Measurements from ENCODE around the gene SNAP23.
"Not testable (repeated sequence)": the region's sequence is repeated elsewhere in the genome, so short reads cannot be mapped to it uniquely, and the experiment has no call there.

The SNAP23 gene

GRCh38 chr15:42556550-42557207 is 61.2 kb downstream of the SNAP23 start:
- H3K27ac Mint-ChIP-seq; H3K27me3 Mint-ChIP-seq; intact Hi-C loops (cut with micrococcal nuclease): not testable (repeated sequence)

GRCh38 chr15:42558739-42559138 is 63.3 kb downstream of the SNAP23 start:
- H3K36me3 Mint-ChIP-seq (ENCODE audit: low read depth), result peaks cover 66% of the 10 kb centered on the region
- H3K27ac Mint-ChIP-seq, result no peak overlapping the region
- no peaks in the 10 kb centered on the region for H3K9me3 Mint-ChIP-seq
- no peak overlapping the region for H3K4me3 Mint-ChIP-seq
- H3K27me3 Mint-ChIP-seq, result no peaks in the 10 kb centered on the region
- peaks cover 5% of the 10 kb centered on the region for H3K4me1 Mint-ChIP-seq (ENCODE audit: low read depth)
- intact Hi-C loops (cut with micrococcal nuclease), result no loop called here

More at GRCh38 chr15:42556550-42557207, 61.2 kb downstream of the SNAP23 start:
- H3K4me1 Mint-ChIP-seq (ENCODE audit: low read depth), result peaks cover 16% of the 10 kb centered on the region
- H3K36me3 Mint-ChIP-seq (ENCODE audit: low read depth), result peaks cover 49% of the 10 kb centered on the region
- not testable (repeated sequence) for H3K9me3 Mint-ChIP-seq, H3K4me3 Mint-ChIP-seq

- no peaks in the 10 kb centered on the region for H3K9me3 Mint-ChIP-seq
- H3K27ac Mint-ChIP-seq, result peak within 1 kb of the TSS; percentile 81
- H3K4me3 Mint-ChIP-seq, result peak within 1 kb of the TSS; percentile 96
- H3K27me3 Mint-ChIP-seq, result peaks cover 50% of the 10 kb centered on the region
- intact Hi-C loops (cut with micrococcal nuclease), result loop anchor here (2.0 to 10.0 kb wide), 2 partner anchors 27 to 301 kb away; partner anchors contain the start of genes GANC, HAUS2, LRRC57 and TMEM87A
- peaks cover 26% of the 10 kb centered on the region for H3K4me1 Mint-ChIP-seq (ENCODE audit: low read depth)
- peaks cover 6% of the 10 kb centered on the region for H3K36me3 Mint-ChIP-seq (ENCODE audit: low read depth)
Measured at GRCh38 chr15:42575188-42576039, 80.0 kb downstream of the SNAP23 start, which contains the start of gene STARD9. Gene STARD9, plus strand, starts transcription at chr15:42575606. Its CDS starts 110 bp downstream, at chr15:42575716.

GRCh38 chr15:42576040-42576594 is 80.7 kb downstream of the SNAP23 start:
- intact Hi-C loops (cut with micrococcal nuclease), result loop anchor here (10.0 kb wide), 1 partner anchor 301 kb away; the partner anchor contains the start of genes GANC and TMEM87A
- H3K9me3 Mint-ChIP-seq, result no peaks in the 10 kb centered on the region
- peak overlapping the region; percentile 81 for H3K27ac Mint-ChIP-seq
- peak overlapping the region; percentile 96 for H3K4me3 Mint-ChIP-seq
- H3K36me3 Mint-ChIP-seq (ENCODE audit: low read depth), result peaks cover 6% of the 10 kb centered on the region
- peaks cover 32% of the 10 kb centered on the region for H3K4me1 Mint-ChIP-seq (ENCODE audit: low read depth)
- H3K27me3 Mint-ChIP-seq, result peaks cover 57% of the 10 kb centered on the region

GRCh38 chr15:42576776-42577175 is 81.3 kb downstream of the SNAP23 start:
- H3K4me1 Mint-ChIP-seq (ENCODE audit: low read depth), result peaks cover 35% of the 10 kb centered on the region
- H3K4me3 Mint-ChIP-seq, result peak overlapping the region; percentile 96
- peaks cover 61% of the 10 kb centered on the region for H3K27me3 Mint-ChIP-seq
- no peak overlapping the region for H3K27ac Mint-ChIP-seq
- no peaks in the 10 kb centered on the region for H3K9me3 Mint-ChIP-seq
- intact Hi-C loops (cut with micrococcal nuclease), result loop anchor here (10.0 kb wide), 1 partner anchor 302 kb away; the partner anchor contains the start of genes GANC and TMEM87A
- peaks cover 6% of the 10 kb centered on the region for H3K36me3 Mint-ChIP-seq (ENCODE audit: low read depth)

- no peak overlapping the region for H3K27ac Mint-ChIP-seq
- no peaks in the 10 kb centered on the region for H3K9me3 Mint-ChIP-seq
- peaks cover 35% of the 10 kb centered on the region for H3K4me1 Mint-ChIP-seq (ENCODE audit: low read depth)
- peaks cover 60% of the 10 kb centered on the region for H3K27me3 Mint-ChIP-seq
- intact Hi-C loops (cut with micrococcal nuclease), result loop anchor here (10.0 kb wide), 1 partner anchor 303 kb away; the partner anchor contains the start of genes GANC and TMEM87A
- no peak overlapping the region for H3K4me3 Mint-ChIP-seq
- H3K36me3 Mint-ChIP-seq (ENCODE audit: low read depth), result peaks cover 6% of the 10 kb centered on the region
Measured at GRCh38 chr15:42577514-42578031, 82.1 kb downstream of the SNAP23 start.

GRCh38 chr15:42578984-42579537 is 83.6 kb downstream of the SNAP23 start:
- Mint-ChIP-seq H3K27ac (no peak overlapping the region), H3K9me3 (no peaks in the 10 kb centered on the region), H3K36me3 (ENCODE audit: low read depth) (peaks cover 6% of the 10 kb centered on the region), H3K27me3 (peaks cover 63% of the 10 kb centered on the region), H3K4me3 (no peak overlapping the region), H3K4me1 (ENCODE audit: low read depth) (peaks cover 40% of the 10 kb centered on the region)
- intact Hi-C loops (cut with micrococcal nuclease), result loop anchor here (10.0 kb wide), 1 partner anchor 304 kb away; the partner anchor contains the start of genes GANC and TMEM87A

GRCh38 chr15:42581272-42581730 is 85.9 kb downstream of the SNAP23 start:
- peak overlapping the region; percentile 68 for H3K27ac Mint-ChIP-seq
- peak overlapping the region; percentile 84 for H3K4me3 Mint-ChIP-seq
- intact Hi-C loops (cut with micrococcal nuclease), result no loop called here
- peaks cover 25% of the 10 kb centered on the region for H3K4me1 Mint-ChIP-seq (ENCODE audit: low read depth)
- no peaks in the 10 kb centered on the region for H3K36me3 Mint-ChIP-seq (ENCODE audit: low read depth)
- peaks cover 58% of the 10 kb centered on the region for H3K27me3 Mint-ChIP-seq
- H3K9me3 Mint-ChIP-seq, result no peaks in the 10 kb centered on the region
